H1 (cell line): ENCODE measurements around the gene DSC3. TPM values are rescaled to one million over a fixed set of nuclear protein-coding genes. Genes with fewer than 3 reads are reported as not detected.

ENCODE experiments used
- SIN3A ChIP-seq, 2 experiments: IDR thresholded peaks in 1 of 2; conservative IDR thresholded peaks in 1 of 2; 2 replicates each; pipeline ENCODE4 v1.6.1; 2011 to 2012; ENCODE audit warnings: low read length in 2 of 2, improper control_type of control experiment in 1 of 2, low read depth in 1 of 2, mild to moderate bottlenecking in 1 of 2
- polyA plus RNA-seq, 7 experiments: library from polyadenylated mRNA; depleted of rRNA in 3 of 7; stranded (reverse) in 5 of 7; unstranded in 2 of 7; fragments of >200 nt in 5 of 7; fragments of 200-250 nt in 2 of 7; gene quantifications; 1 replicate in 5 of 7; 2 replicates in 1 of 7; 4 replicates in 1 of 7; pipeline versions ENCODE4 v1.2.1 to v1.2.3, GENCODE V29; 2011 to 2013; ENCODE audit warnings: missing spikeins in 2 of 7, mixed read lengths in 2 of 7
- total RNA-seq: library from RNA; stranded (reverse); fragmentation: NEBNext Ultra II Directional; extraction: Animal tissue kit (Norgen Biotek cat#: 25700); gene quantifications from 2 replicates; pipeline ENCODE4 v1.2.1, GENCODE V29; 2021
- TF ChIP-seq, protein P1 (sequence below): fragments of 300-600 bp; sonication (generic); IDR thresholded peaks from 2 replicates; pipeline ENCODE4 v1.7.1; 2012; ENCODE audit warnings: low read length, moderate library complexity, mild to moderate bottlenecking, inconsistent platforms; ENCODE audit not compliant: insufficient replicate concordance

Gene DSC3
- total and polyA plus RNA-seq, 2 of the 8 experiments (the other 6 are each of a cell fraction or from before 2014, with no cell fraction given), result 0.70 to 3.7 TPM

DNA sequence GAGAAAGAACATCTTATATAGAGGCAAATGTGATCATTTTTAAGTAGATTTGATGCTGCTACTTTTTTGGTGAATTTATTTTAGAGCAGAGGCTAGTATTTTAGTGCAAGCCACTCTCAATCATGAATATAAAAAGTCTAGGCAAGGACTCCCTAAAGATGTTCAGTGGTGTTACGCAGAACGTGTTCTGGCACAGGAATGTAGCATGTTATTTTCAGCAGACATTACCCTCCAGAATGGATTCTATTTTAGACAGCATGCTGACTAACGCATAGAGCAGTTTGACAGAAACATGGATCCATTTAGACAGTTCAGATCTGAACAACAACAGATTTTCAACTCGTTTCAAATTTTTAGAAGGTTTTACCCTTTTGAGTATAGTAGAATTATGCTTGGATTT, 54.1 kb downstream of the DSC3 start (continued):
- TF ChIP-seq, protein P1, sequence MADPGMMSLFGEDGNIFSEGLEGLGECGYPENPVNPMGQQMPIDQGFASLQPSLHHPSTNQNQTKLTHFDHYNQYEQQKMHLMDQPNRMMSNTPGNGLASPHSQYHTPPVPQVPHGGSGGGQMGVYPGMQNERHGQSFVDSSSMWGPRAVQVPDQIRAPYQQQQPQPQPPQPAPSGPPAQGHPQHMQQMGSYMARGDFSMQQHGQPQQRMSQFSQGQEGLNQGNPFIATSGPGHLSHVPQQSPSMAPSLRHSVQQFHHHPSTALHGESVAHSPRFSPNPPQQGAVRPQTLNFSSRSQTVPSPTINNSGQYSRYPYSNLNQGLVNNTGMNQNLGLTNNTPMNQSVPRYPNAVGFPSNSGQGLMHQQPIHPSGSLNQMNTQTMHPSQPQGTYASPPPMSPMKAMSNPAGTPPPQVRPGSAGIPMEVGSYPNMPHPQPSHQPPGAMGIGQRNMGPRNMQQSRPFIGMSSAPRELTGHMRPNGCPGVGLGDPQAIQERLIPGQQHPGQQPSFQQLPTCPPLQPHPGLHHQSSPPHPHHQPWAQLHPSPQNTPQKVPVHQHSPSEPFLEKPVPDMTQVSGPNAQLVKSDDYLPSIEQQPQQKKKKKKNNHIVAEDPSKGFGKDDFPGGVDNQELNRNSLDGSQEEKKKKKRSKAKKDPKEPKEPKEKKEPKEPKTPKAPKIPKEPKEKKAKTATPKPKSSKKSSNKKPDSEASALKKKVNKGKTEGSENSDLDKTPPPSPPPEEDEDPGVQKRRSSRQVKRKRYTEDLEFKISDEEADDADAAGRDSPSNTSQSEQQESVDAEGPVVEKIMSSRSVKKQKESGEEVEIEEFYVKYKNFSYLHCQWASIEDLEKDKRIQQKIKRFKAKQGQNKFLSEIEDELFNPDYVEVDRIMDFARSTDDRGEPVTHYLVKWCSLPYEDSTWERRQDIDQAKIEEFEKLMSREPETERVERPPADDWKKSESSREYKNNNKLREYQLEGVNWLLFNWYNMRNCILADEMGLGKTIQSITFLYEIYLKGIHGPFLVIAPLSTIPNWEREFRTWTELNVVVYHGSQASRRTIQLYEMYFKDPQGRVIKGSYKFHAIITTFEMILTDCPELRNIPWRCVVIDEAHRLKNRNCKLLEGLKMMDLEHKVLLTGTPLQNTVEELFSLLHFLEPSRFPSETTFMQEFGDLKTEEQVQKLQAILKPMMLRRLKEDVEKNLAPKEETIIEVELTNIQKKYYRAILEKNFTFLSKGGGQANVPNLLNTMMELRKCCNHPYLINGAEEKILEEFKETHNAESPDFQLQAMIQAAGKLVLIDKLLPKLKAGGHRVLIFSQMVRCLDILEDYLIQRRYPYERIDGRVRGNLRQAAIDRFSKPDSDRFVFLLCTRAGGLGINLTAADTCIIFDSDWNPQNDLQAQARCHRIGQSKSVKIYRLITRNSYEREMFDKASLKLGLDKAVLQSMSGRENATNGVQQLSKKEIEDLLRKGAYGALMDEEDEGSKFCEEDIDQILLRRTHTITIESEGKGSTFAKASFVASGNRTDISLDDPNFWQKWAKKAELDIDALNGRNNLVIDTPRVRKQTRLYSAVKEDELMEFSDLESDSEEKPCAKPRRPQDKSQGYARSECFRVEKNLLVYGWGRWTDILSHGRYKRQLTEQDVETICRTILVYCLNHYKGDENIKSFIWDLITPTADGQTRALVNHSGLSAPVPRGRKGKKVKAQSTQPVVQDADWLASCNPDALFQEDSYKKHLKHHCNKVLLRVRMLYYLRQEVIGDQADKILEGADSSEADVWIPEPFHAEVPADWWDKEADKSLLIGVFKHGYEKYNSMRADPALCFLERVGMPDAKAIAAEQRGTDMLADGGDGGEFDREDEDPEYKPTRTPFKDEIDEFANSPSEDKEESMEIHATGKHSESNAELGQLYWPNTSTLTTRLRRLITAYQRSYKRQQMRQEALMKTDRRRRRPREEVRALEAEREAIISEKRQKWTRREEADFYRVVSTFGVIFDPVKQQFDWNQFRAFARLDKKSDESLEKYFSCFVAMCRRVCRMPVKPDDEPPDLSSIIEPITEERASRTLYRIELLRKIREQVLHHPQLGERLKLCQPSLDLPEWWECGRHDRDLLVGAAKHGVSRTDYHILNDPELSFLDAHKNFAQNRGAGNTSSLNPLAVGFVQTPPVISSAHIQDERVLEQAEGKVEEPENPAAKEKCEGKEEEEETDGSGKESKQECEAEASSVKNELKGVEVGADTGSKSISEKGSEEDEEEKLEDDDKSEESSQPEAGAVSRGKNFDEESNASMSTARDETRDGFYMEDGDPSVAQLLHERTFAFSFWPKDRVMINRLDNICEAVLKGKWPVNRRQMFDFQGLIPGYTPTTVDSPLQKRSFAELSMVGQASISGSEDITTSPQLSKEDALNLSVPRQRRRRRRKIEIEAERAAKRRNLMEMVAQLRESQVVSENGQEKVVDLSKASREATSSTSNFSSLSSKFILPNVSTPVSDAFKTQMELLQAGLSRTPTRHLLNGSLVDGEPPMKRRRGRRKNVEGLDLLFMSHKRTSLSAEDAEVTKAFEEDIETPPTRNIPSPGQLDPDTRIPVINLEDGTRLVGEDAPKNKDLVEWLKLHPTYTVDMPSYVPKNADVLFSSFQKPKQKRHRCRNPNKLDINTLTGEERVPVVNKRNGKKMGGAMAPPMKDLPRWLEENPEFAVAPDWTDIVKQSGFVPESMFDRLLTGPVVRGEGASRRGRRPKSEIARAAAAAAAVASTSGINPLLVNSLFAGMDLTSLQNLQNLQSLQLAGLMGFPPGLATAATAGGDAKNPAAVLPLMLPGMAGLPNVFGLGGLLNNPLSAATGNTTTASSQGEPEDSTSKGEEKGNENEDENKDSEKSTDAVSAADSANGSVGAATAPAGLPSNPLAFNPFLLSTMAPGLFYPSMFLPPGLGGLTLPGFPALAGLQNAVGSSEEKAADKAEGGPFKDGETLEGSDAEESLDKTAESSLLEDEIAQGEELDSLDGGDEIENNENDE, result no peak
- TF ChIP-seq SIN3A (conservative IDR thresholded peaks at IDR 0.05 in 1 of 2, IDR thresholded peaks at IDR 0.05 in 1 of 2; ENCODE audit: low read depth in 1 of 2, low read length in 2 of 2), result no peak
- TF ChIP-seq, all 59 proteins: peak for 0
